C4-2B (cell line): ENCODE measurements around the gene UTP20.
"Not testable (repeated sequence)": the region's sequence is repeated elsewhere in the genome, so short reads cannot be mapped to it uniquely, and the experiment has no call there.

ENCODE experiments used
- ZFX ChIP-seq: fragments of 450-650 bp; IDR thresholded peaks from 2 replicates; pipeline ENCODE4 v1.6.1; 2017
- TF ChIP-seq, protein P1 (sequence below): fragments of 450-650 bp; conservative IDR thresholded peaks from 2 replicates; pipeline ENCODE4 v1.5.1; 2017; ENCODE audit warnings: mild to moderate bottlenecking

DNA sequence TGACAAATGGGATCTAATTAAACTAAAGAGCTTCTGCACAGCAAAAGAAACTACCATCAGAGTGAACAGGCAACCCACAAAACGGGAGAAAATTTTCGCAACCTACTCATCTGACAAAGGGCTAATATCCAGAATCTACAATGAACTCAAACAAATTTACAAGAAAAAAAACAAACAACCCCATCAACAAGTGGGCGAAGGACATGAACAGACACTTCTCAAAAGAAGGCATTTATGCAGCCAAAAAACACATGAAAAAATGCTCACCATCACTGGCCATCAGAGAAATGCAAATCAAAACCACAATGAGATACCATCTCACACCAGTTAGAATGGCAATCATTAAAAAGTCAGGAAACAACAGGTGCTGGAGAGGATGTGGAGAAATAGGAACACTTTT is 111.3 kb downstream of the UTP20 start:
- TF ChIP-seq, protein P1, sequence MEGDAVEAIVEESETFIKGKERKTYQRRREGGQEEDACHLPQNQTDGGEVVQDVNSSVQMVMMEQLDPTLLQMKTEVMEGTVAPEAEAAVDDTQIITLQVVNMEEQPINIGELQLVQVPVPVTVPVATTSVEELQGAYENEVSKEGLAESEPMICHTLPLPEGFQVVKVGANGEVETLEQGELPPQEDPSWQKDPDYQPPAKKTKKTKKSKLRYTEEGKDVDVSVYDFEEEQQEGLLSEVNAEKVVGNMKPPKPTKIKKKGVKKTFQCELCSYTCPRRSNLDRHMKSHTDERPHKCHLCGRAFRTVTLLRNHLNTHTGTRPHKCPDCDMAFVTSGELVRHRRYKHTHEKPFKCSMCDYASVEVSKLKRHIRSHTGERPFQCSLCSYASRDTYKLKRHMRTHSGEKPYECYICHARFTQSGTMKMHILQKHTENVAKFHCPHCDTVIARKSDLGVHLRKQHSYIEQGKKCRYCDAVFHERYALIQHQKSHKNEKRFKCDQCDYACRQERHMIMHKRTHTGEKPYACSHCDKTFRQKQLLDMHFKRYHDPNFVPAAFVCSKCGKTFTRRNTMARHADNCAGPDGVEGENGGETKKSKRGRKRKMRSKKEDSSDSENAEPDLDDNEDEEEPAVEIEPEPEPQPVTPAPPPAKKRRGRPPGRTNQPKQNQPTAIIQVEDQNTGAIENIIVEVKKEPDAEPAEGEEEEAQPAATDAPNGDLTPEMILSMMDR, result not testable (repeated sequence)
- not testable (repeated sequence) for TF ChIP-seq ZFX
